Mesothelial cell of epicardium (in vitro differentiated cells): Measurements from ENCODE around the gene RIPOR2. TPM values are rescaled to one million over a fixed set of nuclear protein-coding genes. Genes with fewer than 3 reads are reported as not detected.

Experiments
- DNase-seq, 2 experiments: peaks; one replicate each; pipeline ENCODE4 v3.0.0; 2021; ENCODE audit warnings: low spot score in 2 of 2; ENCODE audit not compliant: unreplicated experiment in 2 of 2
- H3K27ac Mint-ChIP-seq: 2 replicates; pipeline ENCODE4 v1.8.0; 2021; ENCODE audit warnings: mixed read lengths
- H3K27me3 Mint-ChIP-seq: 2 replicates; pipeline ENCODE4 v1.8.0; 2021; ENCODE audit warnings: low read depth, mixed read lengths
- H3K36me3 Mint-ChIP-seq: 2 replicates; pipeline ENCODE4 v1.8.0; 2021; ENCODE audit warnings: mixed read lengths
- H3K4me1 Mint-ChIP-seq: 2 replicates; pipeline ENCODE4 v1.8.0; 2021; ENCODE audit warnings: mixed read lengths
- H3K4me3 Mint-ChIP-seq: 2 replicates; pipeline ENCODE4 v1.8.0; 2021; ENCODE audit warnings: mild to moderate bottlenecking, moderate library complexity, mixed read lengths
- H3K9me3 Mint-ChIP-seq: 2 replicates; pipeline ENCODE4 v1.8.0; 2021; ENCODE audit warnings: mixed read lengths
- CTCF ChIP-seq: fragments of 200-600 bp; sonication (generic); IDR thresholded peaks from one replicate; pipeline ENCODE4 v1.5.0; 2021; ENCODE audit warnings: antibody characterized with exemption; ENCODE audit not compliant: unreplicated experiment
- total RNA-seq: library from RNA; stranded (reverse); gene quantifications from 3 replicates; pipeline ENCODE4 v1.2.1, GENCODE V29; 2021

Gene RIPOR2
- total RNA-seq, 1 donor from 2014 or later = 1.7 TPM

- no peaks in the 10 kb centered on the region for H3K27me3 Mint-ChIP-seq
- no peak overlapping the region for H3K4me3 Mint-ChIP-seq
- no peak for TF ChIP-seq CTCF
- no peaks in the 10 kb centered on the region for H3K36me3 Mint-ChIP-seq
- H3K9me3 Mint-ChIP-seq = no peaks in the 10 kb centered on the region
- H3K27ac Mint-ChIP-seq = no peak overlapping the region
- no peak for DNase-seq
- H3K4me1 Mint-ChIP-seq = no peaks in the 10 kb centered on the region
Measured at GRCh38 chr6:24963339-24963738, 27.6 kb upstream of the RIPOR2 start.

- H3K9me3 Mint-ChIP-seq = no peaks in the 10 kb centered on the region
- no peaks in the 10 kb centered on the region for H3K36me3 Mint-ChIP-seq
- H3K4me3 Mint-ChIP-seq = no peak overlapping the region
- no peak overlapping the region for H3K27ac Mint-ChIP-seq
- no peaks in the 10 kb centered on the region for H3K4me1 Mint-ChIP-seq
- no peaks in the 10 kb centered on the region for H3K27me3 Mint-ChIP-seq
- no peak for DNase-seq
- no peak for TF ChIP-seq CTCF
Measured at GRCh38 chr6:24961852-24962251, 26.1 kb upstream of the RIPOR2 start.

GRCh38 chr6:24960991-24961475, 25.3 kb upstream of the RIPOR2 start:
- no peaks in the 10 kb centered on the region for H3K27me3 Mint-ChIP-seq
- H3K27ac Mint-ChIP-seq = no peak overlapping the region
- TF ChIP-seq CTCF = no peak
- DNase-seq = no peak
- H3K9me3 Mint-ChIP-seq = no peaks in the 10 kb centered on the region
- no peak overlapping the region for H3K4me3 Mint-ChIP-seq
- no peaks in the 10 kb centered on the region for H3K4me1 Mint-ChIP-seq
- no peaks in the 10 kb centered on the region for H3K36me3 Mint-ChIP-seq

- no peak for DNase-seq
- TF ChIP-seq CTCF = no peak
- Mint-ChIP-seq H3K27ac (no peak overlapping the region), H3K4me1 (no peaks in the 10 kb centered on the region), H3K36me3 (no peaks in the 10 kb centered on the region), H3K9me3 (no peaks in the 10 kb centered on the region), H3K27me3 (no peaks in the 10 kb centered on the region), H3K4me3 (no peak overlapping the region)
Measured at GRCh38 chr6:24959319-24959718, 23.6 kb upstream of the RIPOR2 start.

GRCh38 chr6:24957199-24957598, 21.4 kb upstream of the RIPOR2 start:
- no peak overlapping the region for H3K27ac Mint-ChIP-seq
- no peak overlapping the region for H3K4me3 Mint-ChIP-seq
- no peaks in the 10 kb centered on the region for H3K27me3 Mint-ChIP-seq
- peaks cover 7% of the 10 kb centered on the region for H3K9me3 Mint-ChIP-seq
- H3K4me1 Mint-ChIP-seq = no peaks in the 10 kb centered on the region
- H3K36me3 Mint-ChIP-seq = no peaks in the 10 kb centered on the region
- no peak for DNase-seq
- TF ChIP-seq CTCF = no peak

GRCh38 chr6:24953726-24954125, 18.0 kb upstream of the RIPOR2 start:
- Mint-ChIP-seq H3K9me3 (peaks cover 7% of the 10 kb centered on the region), H3K27ac (no peak overlapping the region), H3K27me3 (no peaks in the 10 kb centered on the region), H3K4me1 (no peaks in the 10 kb centered on the region), H3K36me3 (no peaks in the 10 kb centered on the region), H3K4me3 (no peak overlapping the region)
- no peak for TF ChIP-seq CTCF
- no peak for DNase-seq
